Measurements from ENCODE around the gene RANBP1.

- no peak for TF ChIP-seq CTCF (IDR thresholded peaks at IDR 0.05)
- no peak for TF ChIP-seq POLR2A (IDR thresholded peaks at IDR 0.05)
Measured at GRCh38 chr22:20174785-20175596, 59.1 kb downstream of the RANBP1 start.
